ENCODE results near the gene LTBP1. TPM values are rescaled to one million over a fixed set of nuclear protein-coding genes. Genes with fewer than 3 reads are reported as not detected.

The LTBP1 gene
- total RNA-seq, 1 donor from 2014 or later = 29.7 TPM

GRCh38 chr2:32942793-32943485 lies 3.8 kb upstream of the LTBP1 start:
- H3K4me2 ChIP-seq (ENCODE audit: low read length) = no peak overlapping the region
- no peak overlapping the region for H3K4me3 ChIP-seq (ENCODE audit: insufficient read depth, low read depth, low read length)
- no peaks in the 10 kb centered on the region for H4K20me1 ChIP-seq (ENCODE audit: insufficient read depth, low read length)
- H3K9me3 ChIP-seq (ENCODE audit: insufficient read depth, low read depth, low read length) = no peaks in the 10 kb centered on the region
- Mint-ChIP-seq H3K4me1 (ENCODE audit: low read depth, unreplicated experiment) (peaks cover 12% of the 10 kb centered on the region), H3K27me3 (ENCODE audit: low read depth, unreplicated experiment) (peaks cover 2% of the 10 kb centered on the region), H3K9me3 (ENCODE audit: unreplicated experiment) (no peaks in the 10 kb centered on the region), H3K27ac (ENCODE audit: unreplicated experiment) (no peak overlapping the region), H3K4me3 (ENCODE audit: unreplicated experiment) (no peak overlapping the region), H3K36me3 (ENCODE audit: low read depth, unreplicated experiment) (no peaks in the 10 kb centered on the region)
- H3K27ac ChIP-seq (ENCODE audit: low read depth, low read length) = no peak overlapping the region
- no peak overlapping the region for H2AFZ ChIP-seq (ENCODE audit: low read depth, low read length)
- H3K27me3 ChIP-seq (ENCODE audit: insufficient read depth, low read length) = no peaks in the 10 kb centered on the region
- H3K9ac ChIP-seq (ENCODE audit: low read length) = no peak overlapping the region
- H3K4me1 ChIP-seq (ENCODE audit: insufficient read depth, low read length) = peaks cover 8% of the 10 kb centered on the region
- H3K36me3 ChIP-seq (ENCODE audit: insufficient read depth, low read length) = no peaks in the 10 kb centered on the region
- DNase-seq (ENCODE audit: low read depth) (no peak), FAIRE-seq (no peak)
- no peaks in the 10 kb centered on the region for H3K79me2 ChIP-seq (ENCODE audit: insufficient read depth, low read length)
- no peak for TF ChIP-seq EZH2 (IDR thresholded peaks at IDR 0.05; ENCODE audit: insufficient read depth, low read length)
- no peak for TF ChIP-seq CTCF (IDR thresholded peaks at IDR 0.05; ENCODE audit: insufficient read depth, low read depth, low read length)

- H3K36me3 ChIP-seq (ENCODE audit: insufficient read depth, low read length) = no peaks in the 10 kb centered on the region
Observed at GRCh38 chr2:32945286-32945685, 1.5 kb upstream of the LTBP1 start.

More at GRCh38 chr2:32945286-32945685, 1.5 kb upstream of the LTBP1 start:
- no peak for FAIRE-seq
- Histone ChIP-seq H2AFZ (ENCODE audit: low read depth, low read length) (no peak overlapping the region), H3K79me2 (ENCODE audit: insufficient read depth, low read length) (no peaks in the 10 kb centered on the region), H3K4me3 (ENCODE audit: insufficient read depth, low read depth, low read length) (no peak overlapping the region), H3K9ac (ENCODE audit: low read length) (no peak overlapping the region), H3K27ac (ENCODE audit: low read depth, low read length) (no peak overlapping the region), H3K4me2 (ENCODE audit: low read length) (no peak overlapping the region), H4K20me1 (ENCODE audit: insufficient read depth, low read length) (no peaks in the 10 kb centered on the region), H3K9me3 (ENCODE audit: insufficient read depth, low read depth, low read length) (no peaks in the 10 kb centered on the region), H3K27me3 (ENCODE audit: insufficient read depth, low read length) (no peaks in the 10 kb centered on the region), H3K4me1 (ENCODE audit: insufficient read depth, low read length) (peaks cover 4% of the 10 kb centered on the region)
- no peak for TF ChIP-seq CTCF (IDR thresholded peaks at IDR 0.05; ENCODE audit: insufficient read depth, low read depth, low read length)
- TF ChIP-seq EZH2 (IDR thresholded peaks at IDR 0.05; ENCODE audit: insufficient read depth, low read length) = no peak
- no peak overlapping the region for H3K4me3 Mint-ChIP-seq (ENCODE audit: unreplicated experiment)
- no peaks in the 10 kb centered on the region for H3K36me3 Mint-ChIP-seq (ENCODE audit: low read depth, unreplicated experiment)
- H3K9me3 Mint-ChIP-seq (ENCODE audit: unreplicated experiment) = no peaks in the 10 kb centered on the region
- peaks cover 5% of the 10 kb centered on the region for H3K4me1 Mint-ChIP-seq (ENCODE audit: low read depth, unreplicated experiment)
- DNase-seq (ENCODE audit: low read depth) = no peak
- H3K27ac Mint-ChIP-seq (ENCODE audit: unreplicated experiment) = no peak overlapping the region
- peaks cover 2% of the 10 kb centered on the region for H3K27me3 Mint-ChIP-seq (ENCODE audit: low read depth, unreplicated experiment)

Data from astrocyte (in vitro differentiated cells and primary cell).